ENCODE results near the gene BST1. TPM values are rescaled to one million over a fixed set of nuclear protein-coding genes. Genes with fewer than 3 reads are reported as not detected.

The BST1 gene
- total RNA-seq, 2 experiments from 2014 or later, result 0.74 to 0.96 TPM

- DNase-seq, result no peak
- H3K4me1 Mint-ChIP-seq (ENCODE audit: low read depth), result peaks cover 4% of the 10 kb centered on the region
- no peak overlapping the region for H3K4me3 Mint-ChIP-seq
- intact Hi-C loops (cut with micrococcal nuclease), result no loop called here
- H3K27ac Mint-ChIP-seq, result no peak overlapping the region
- CTCF ChIA-PET, result interaction anchor here (0.6 kb wide), 1 partner anchor 463 kb away, joined by 3 read pairs; no protein-coding TSS in a partner anchor
- no peaks in the 10 kb centered on the region for H3K9me3 Mint-ChIP-seq
- no peaks in the 10 kb centered on the region for H3K36me3 Mint-ChIP-seq (ENCODE audit: low read depth)
- peaks cover 10% of the 10 kb centered on the region for H3K27me3 Mint-ChIP-seq (ENCODE audit: low read depth)
Observed at GRCh38 chr4:15694431-15694830, 8.4 kb upstream of the BST1 start.

- no peaks in the 10 kb centered on the region for H3K9me3 Mint-ChIP-seq
- DNase-seq, result no peak
- no peaks in the 10 kb centered on the region for H3K36me3 Mint-ChIP-seq (ENCODE audit: low read depth)
- H3K27ac Mint-ChIP-seq, result no peak overlapping the region
- CTCF ChIA-PET, result interaction anchor here (0.7 kb wide), 2 partner anchors 218 to 270 kb away, joined by 3 read pairs; no protein-coding TSS in a partner anchor
- no peak overlapping the region for H3K4me3 Mint-ChIP-seq
- H3K27me3 Mint-ChIP-seq (ENCODE audit: low read depth), result peaks cover 15% of the 10 kb centered on the region
- H3K4me1 Mint-ChIP-seq (ENCODE audit: low read depth), result peaks cover 4% of the 10 kb centered on the region
- intact Hi-C loops (cut with micrococcal nuclease), result no loop called here
Observed at GRCh38 chr4:15695240-15695699, 7.6 kb upstream of the BST1 start.

GRCh38 chr4:15695729-15696128 lies 7.1 kb upstream of the BST1 start:
- Mint-ChIP-seq H3K4me3 (no peak overlapping the region), H3K36me3 (ENCODE audit: low read depth) (no peaks in the 10 kb centered on the region), H3K27me3 (ENCODE audit: low read depth) (peaks cover 17% of the 10 kb centered on the region), H3K4me1 (ENCODE audit: low read depth) (peaks cover 4% of the 10 kb centered on the region), H3K27ac (no peak overlapping the region), H3K9me3 (no peaks in the 10 kb centered on the region)
- CTCF ChIA-PET, result interaction anchor here (0.7 kb wide), 2 partner anchors 218 to 270 kb away, joined by 3 read pairs; no protein-coding TSS in a partner anchor
- intact Hi-C loops (cut with micrococcal nuclease), result no loop called here
- DNase-seq, result no peak

- CTCF ChIA-PET, result interaction anchor here (0.7 kb wide), 1 partner anchor 260 kb away, joined by 3 read pairs; no protein-coding TSS in a partner anchor
- intact Hi-C loops (cut with micrococcal nuclease), result no loop called here
- H3K4me3 Mint-ChIP-seq, result no peak overlapping the region
Observed at GRCh38 chr4:15696866-15697265, 6.0 kb upstream of the BST1 start.

GRCh38 chr4:15703439-15703838 lies 574 bp downstream of the BST1 start:
- no peak overlapping the region for H3K27ac Mint-ChIP-seq
- DNase-seq, result no peak
- H3K4me3 Mint-ChIP-seq, result peak overlapping the region; percentile 82
- intact Hi-C loops (cut with micrococcal nuclease), result loop anchor here (1.0 to 2.0 kb wide), 3 partner anchors 21 to 75 kb away; partner anchors contain the start of genes CD38 and FBXL5
- CTCF ChIA-PET, result interaction anchor here (1.6 kb wide), 1 partner anchor 9 kb away, joined by 3 read pairs; no protein-coding TSS in a partner anchor
- H3K4me1 Mint-ChIP-seq (ENCODE audit: low read depth), result peaks cover 12% of the 10 kb centered on the region
- peaks cover 12% of the 10 kb centered on the region for H3K27me3 Mint-ChIP-seq (ENCODE audit: low read depth)
- H3K9me3 Mint-ChIP-seq, result no peaks in the 10 kb centered on the region
- no peaks in the 10 kb centered on the region for H3K36me3 Mint-ChIP-seq (ENCODE audit: low read depth)

More at GRCh38 chr4:15696866-15697265, 6.0 kb upstream of the BST1 start:
- Mint-ChIP-seq H3K27me3 (ENCODE audit: low read depth) (peaks cover 17% of the 10 kb centered on the region), H3K4me1 (ENCODE audit: low read depth) (peaks cover 3% of the 10 kb centered on the region), H3K9me3 (no peaks in the 10 kb centered on the region), H3K27ac (no peak overlapping the region), H3K36me3 (ENCODE audit: low read depth) (no peaks in the 10 kb centered on the region)
- DNase-seq, result no peak

- no peaks in the 10 kb centered on the region for H3K36me3 Mint-ChIP-seq (ENCODE audit: low read depth)
- H3K27ac Mint-ChIP-seq, result no peak overlapping the region
- no peak overlapping the region for H3K4me3 Mint-ChIP-seq
- intact Hi-C loops (cut with micrococcal nuclease), result no loop called here
- no peaks in the 10 kb centered on the region for H3K9me3 Mint-ChIP-seq
- H3K4me1 Mint-ChIP-seq (ENCODE audit: low read depth), result peaks cover 12% of the 10 kb centered on the region
- CTCF ChIA-PET, result no interaction called here
- no peak for DNase-seq
- peaks cover 10% of the 10 kb centered on the region for H3K27me3 Mint-ChIP-seq (ENCODE audit: low read depth)
Observed at GRCh38 chr4:15704129-15704528, 1.3 kb downstream of the BST1 start.

- intact Hi-C loops (cut with micrococcal nuclease), result no loop called here
- H3K36me3 Mint-ChIP-seq (ENCODE audit: low read depth), result no peaks in the 10 kb centered on the region
- peaks cover 12% of the 10 kb centered on the region for H3K4me1 Mint-ChIP-seq (ENCODE audit: low read depth)
- no peaks in the 10 kb centered on the region for H3K9me3 Mint-ChIP-seq
- H3K4me3 Mint-ChIP-seq, result no peak overlapping the region
- H3K27ac Mint-ChIP-seq, result no peak overlapping the region
- CTCF ChIA-PET, result no interaction called here
- no peaks in the 10 kb centered on the region for H3K27me3 Mint-ChIP-seq (ENCODE audit: low read depth)
- DNase-seq, result no peak
Observed at GRCh38 chr4:15706646-15707362, 3.9 kb downstream of the BST1 start.

GRCh38 chr4:15707363-15707715 lies 4.5 kb downstream of the BST1 start:
- Mint-ChIP-seq H3K4me3 (no peak overlapping the region), H3K27me3 (ENCODE audit: low read depth) (no peaks in the 10 kb centered on the region), H3K36me3 (ENCODE audit: low read depth) (no peaks in the 10 kb centered on the region), H3K27ac (no peak overlapping the region), H3K4me1 (ENCODE audit: low read depth) (peaks cover 9% of the 10 kb centered on the region), H3K9me3 (no peaks in the 10 kb centered on the region)
- no peak for DNase-seq
- intact Hi-C loops (cut with micrococcal nuclease), result no loop called here
- CTCF ChIA-PET, result no interaction called here

- no peak overlapping the region for H3K27ac Mint-ChIP-seq
- DNase-seq, result no peak
- no peaks in the 10 kb centered on the region for H3K36me3 Mint-ChIP-seq (ENCODE audit: low read depth)
- no peaks in the 10 kb centered on the region for H3K27me3 Mint-ChIP-seq (ENCODE audit: low read depth)
- no peaks in the 10 kb centered on the region for H3K4me1 Mint-ChIP-seq (ENCODE audit: low read depth)
- H3K4me3 Mint-ChIP-seq, result no peak overlapping the region
- CTCF ChIA-PET, result interaction anchor here (0.6 to 0.9 kb wide), 3 partner anchors 9 to 171 kb away, joined by 3 read pairs; partner anchors contain the start of gene BST1
- H3K9me3 Mint-ChIP-seq, result no peaks in the 10 kb centered on the region
- intact Hi-C loops (cut with micrococcal nuclease), result no loop called here
Observed at GRCh38 chr4:15711762-15712161, 8.9 kb downstream of the BST1 start.

GRCh38 chr4:15712214-15712613 lies 9.3 kb downstream of the BST1 start:
- intact Hi-C loops (cut with micrococcal nuclease), result no loop called here
- CTCF ChIA-PET, result interaction anchor here (0.7 kb wide), 1 partner anchor 10 kb away, joined by 3 read pairs; the partner anchor contains the start of gene BST1
- Mint-ChIP-seq H3K4me1 (ENCODE audit: low read depth) (no peaks in the 10 kb centered on the region), H3K4me3 (no peak overlapping the region), H3K9me3 (no peaks in the 10 kb centered on the region), H3K27ac (no peak overlapping the region), H3K36me3 (ENCODE audit: low read depth) (no peaks in the 10 kb centered on the region), H3K27me3 (ENCODE audit: low read depth) (no peaks in the 10 kb centered on the region)
- no peak for DNase-seq

GRCh38 chr4:15714141-15714540 lies 11.3 kb downstream of the BST1 start:
- intact Hi-C loops (cut with micrococcal nuclease), result no loop called here
- CTCF ChIA-PET, result no interaction called here
- H3K4me3 Mint-ChIP-seq, result no peak overlapping the region
- H3K4me1 Mint-ChIP-seq (ENCODE audit: low read depth), result no peaks in the 10 kb centered on the region
- no peaks in the 10 kb centered on the region for H3K36me3 Mint-ChIP-seq (ENCODE audit: low read depth)
- H3K27ac Mint-ChIP-seq, result no peak overlapping the region
- H3K9me3 Mint-ChIP-seq, result no peaks in the 10 kb centered on the region
- DNase-seq, result no peak
- no peaks in the 10 kb centered on the region for H3K27me3 Mint-ChIP-seq (ENCODE audit: low read depth)

- Mint-ChIP-seq H3K4me1 (ENCODE audit: low read depth) (no peaks in the 10 kb centered on the region), H3K9me3 (no peaks in the 10 kb centered on the region), H3K36me3 (ENCODE audit: low read depth) (no peaks in the 10 kb centered on the region), H3K27ac (no peak overlapping the region), H3K27me3 (ENCODE audit: low read depth) (no peaks in the 10 kb centered on the region), H3K4me3 (no peak overlapping the region)
- CTCF ChIA-PET, result interaction anchor here (1.1 kb wide), 1 partner anchor 15 kb away, joined by 3 read pairs; no protein-coding TSS in a partner anchor
- DNase-seq, result no peak
- intact Hi-C loops (cut with micrococcal nuclease), result no loop called here
Observed at GRCh38 chr4:15714646-15715435, 12.0 kb downstream of the BST1 start.
